Measurements from ENCODE around the gene ETV7.
"Not testable (repeated sequence)": the region's sequence is repeated elsewhere in the genome, so short reads cannot be mapped to it uniquely, and the experiment has no call there.

ETV7 gene

GRCh38 chr6:36382976-36383375 lies 4.5 kb downstream of the ETV7 start:
- no peak for DNase-seq

- DNase-seq: no peak
These were observed 5.7 kb downstream of the ETV7 start for GRCh38 chr6:36381502-36382389.

- DNase-seq: no peak
These were observed 7.3 kb downstream of the ETV7 start for GRCh38 chr6:36380166-36380565.

GRCh38 chr6:36378936-36379335 lies 8.5 kb downstream of the ETV7 start:
- no peak for DNase-seq

- peak; percentile 39 for DNase-seq
These were observed 9.1 kb downstream of the ETV7 start for GRCh38 chr6:36378243-36378920.

- DNase-seq: no peak
These were observed 9.9 kb downstream of the ETV7 start for GRCh38 chr6:36377594-36377993.

- no peak for DNase-seq
These were observed 10.7 kb downstream of the ETV7 start for GRCh38 chr6:36376742-36377141.

GRCh38 chr6:36376183-36376582 lies 11.3 kb downstream of the ETV7 start:
- DNase-seq: no peak

GRCh38 chr6:36375644-36376155 lies 11.8 kb downstream of the ETV7 start:
- no peak for DNase-seq

GRCh38 chr6:36374972-36375371 lies 12.5 kb downstream of the ETV7 start:
- DNase-seq: no peak

GRCh38 chr6:36374194-36374593 lies 13.3 kb downstream of the ETV7 start:
- no peak for DNase-seq

GRCh38 chr6:36373368-36374019 lies 14.0 kb downstream of the ETV7 start:
- no peak for DNase-seq

GRCh38 chr6:36372088-36372487 lies 15.4 kb downstream of the ETV7 start:
- no peak for DNase-seq

- DNase-seq: no peak
These were observed 16.3 kb downstream of the ETV7 start for GRCh38 chr6:36371211-36371610.

GRCh38 chr6:36370638-36371037 lies 16.8 kb downstream of the ETV7 start:
- DNase-seq: no peak

- no peak for DNase-seq
These were observed 18.3 kb downstream of the ETV7 start for GRCh38 chr6:36368921-36369865.

- DNase-seq: no peak
These were observed 19.0 kb downstream of the ETV7 start for GRCh38 chr6:36368421-36368820.

GRCh38 chr6:36367743-36368142 lies 19.7 kb downstream of the ETV7 start:
- no peak for DNase-seq

GRCh38 chr6:36364669-36365479 lies 22.6 kb downstream of the ETV7 start:
- DNase-seq: no peak

GRCh38 chr6:36364061-36364635 lies 23.3 kb downstream of the ETV7 start:
- DNase-seq: not testable (repeated sequence)

- not testable (repeated sequence) for DNase-seq
These were observed 24.1 kb downstream of the ETV7 start for GRCh38 chr6:36363371-36363752.
